ENCODE measurements around the gene ATP6V0A4.

Gene ATP6V0A4

DNA sequence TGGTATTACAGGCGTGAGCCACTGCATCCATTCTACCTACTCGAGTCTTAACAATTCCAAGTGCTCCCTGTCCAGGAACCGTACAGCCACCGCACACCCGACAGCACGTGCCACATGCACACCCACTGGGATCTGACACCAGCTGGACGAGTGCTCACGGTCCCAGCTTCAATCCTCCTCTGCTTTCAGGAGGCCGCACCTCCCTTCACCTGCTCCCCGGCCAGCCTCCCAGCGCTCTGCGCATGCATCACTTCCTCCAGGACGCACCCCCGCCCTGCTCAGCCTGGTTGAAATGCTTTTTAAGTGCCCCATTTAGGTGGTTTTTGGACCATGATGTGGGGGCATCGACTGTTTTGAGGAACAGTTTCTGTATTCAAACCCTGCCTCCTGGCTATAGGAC, 47.5 kb downstream of the ATP6V0A4 start:
- Histone ChIP-seq H3K4me3 (ENCODE audit: low read depth in 1 of 2, low read length in 1 of 2) (no peak overlapping the region), H3K4me1 (ENCODE audit: control insufficient read depth in 1 of 2, insufficient read depth in 1 of 2, low read depth in 1 of 2, low read length in 1 of 2) (no peaks in the 10 kb centered on the region), H3K27ac (no peak overlapping the region), H3K36me3 (no peaks in the 10 kb centered on the region), H3K27me3 (peaks cover 8% of the 10 kb centered on the region), H3K9me3 (no peaks in the 10 kb centered on the region)
- TF ChIP-seq, protein P1, sequence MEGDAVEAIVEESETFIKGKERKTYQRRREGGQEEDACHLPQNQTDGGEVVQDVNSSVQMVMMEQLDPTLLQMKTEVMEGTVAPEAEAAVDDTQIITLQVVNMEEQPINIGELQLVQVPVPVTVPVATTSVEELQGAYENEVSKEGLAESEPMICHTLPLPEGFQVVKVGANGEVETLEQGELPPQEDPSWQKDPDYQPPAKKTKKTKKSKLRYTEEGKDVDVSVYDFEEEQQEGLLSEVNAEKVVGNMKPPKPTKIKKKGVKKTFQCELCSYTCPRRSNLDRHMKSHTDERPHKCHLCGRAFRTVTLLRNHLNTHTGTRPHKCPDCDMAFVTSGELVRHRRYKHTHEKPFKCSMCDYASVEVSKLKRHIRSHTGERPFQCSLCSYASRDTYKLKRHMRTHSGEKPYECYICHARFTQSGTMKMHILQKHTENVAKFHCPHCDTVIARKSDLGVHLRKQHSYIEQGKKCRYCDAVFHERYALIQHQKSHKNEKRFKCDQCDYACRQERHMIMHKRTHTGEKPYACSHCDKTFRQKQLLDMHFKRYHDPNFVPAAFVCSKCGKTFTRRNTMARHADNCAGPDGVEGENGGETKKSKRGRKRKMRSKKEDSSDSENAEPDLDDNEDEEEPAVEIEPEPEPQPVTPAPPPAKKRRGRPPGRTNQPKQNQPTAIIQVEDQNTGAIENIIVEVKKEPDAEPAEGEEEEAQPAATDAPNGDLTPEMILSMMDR (IDR thresholded peaks at IDR 0.05): no peak

DNA sequence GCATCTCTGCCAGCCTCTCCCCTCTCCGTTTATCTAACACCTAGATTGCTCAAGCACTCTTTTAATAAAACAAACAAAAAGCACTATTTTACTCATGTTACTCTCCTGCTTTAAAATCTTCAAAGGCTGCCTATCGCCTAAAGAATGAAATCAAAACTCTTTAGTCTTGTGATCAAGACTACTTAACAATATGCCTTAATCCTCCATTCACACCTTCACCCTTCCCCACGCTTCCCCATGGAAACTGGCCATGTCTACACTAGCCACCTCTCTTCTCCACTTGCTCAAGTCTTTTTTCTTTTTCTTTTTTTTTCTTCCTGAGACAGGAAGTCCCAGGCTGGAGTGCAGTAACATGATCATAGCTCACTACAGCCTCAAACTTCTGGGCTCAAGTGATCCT, 48.0 kb downstream of the ATP6V0A4 start:
- no peak overlapping the region for H3K4me3 ChIP-seq (ENCODE audit: low read depth in 1 of 2, low read length in 1 of 2)
- H3K9me3 ChIP-seq: no peaks in the 10 kb centered on the region
- TF ChIP-seq, protein P1 (IDR thresholded peaks at IDR 0.05): no peak
- H3K27me3 ChIP-seq: peaks cover 8% of the 10 kb centered on the region
- no peak overlapping the region for H3K27ac ChIP-seq
- no peaks in the 10 kb centered on the region for H3K4me1 ChIP-seq (ENCODE audit: control insufficient read depth in 1 of 2, insufficient read depth in 1 of 2, low read depth in 1 of 2, low read length in 1 of 2)
- H3K36me3 ChIP-seq: no peaks in the 10 kb centered on the region

DNA sequence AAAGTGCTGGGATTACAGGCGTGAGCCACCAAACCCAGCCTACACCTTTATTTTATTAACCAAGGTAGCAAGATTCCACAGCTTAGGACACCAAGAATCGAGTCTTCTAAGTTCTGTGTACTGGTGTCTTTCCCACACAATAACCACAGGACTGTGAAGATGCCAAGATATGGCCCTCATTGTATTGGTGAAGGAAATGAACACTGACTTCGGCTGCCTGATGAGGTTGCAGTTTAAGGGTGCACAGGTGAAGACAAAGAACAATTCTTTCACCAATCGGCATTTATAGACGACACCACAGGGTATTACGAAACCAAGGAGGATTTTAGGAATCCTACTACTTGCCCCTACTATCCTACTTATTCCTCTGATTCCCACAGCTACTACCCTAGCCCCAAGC, 49.3 kb downstream of the ATP6V0A4 start:
- no peaks in the 10 kb centered on the region for H3K9me3 ChIP-seq
- TF ChIP-seq, protein P1 (IDR thresholded peaks at IDR 0.05): no peak
- no peak overlapping the region for H3K4me3 ChIP-seq (ENCODE audit: low read depth in 1 of 2, low read length in 1 of 2)
- peaks cover 8% of the 10 kb centered on the region for H3K27me3 ChIP-seq
- no peaks in the 10 kb centered on the region for H3K36me3 ChIP-seq
- H3K4me1 ChIP-seq (ENCODE audit: control insufficient read depth in 1 of 2, insufficient read depth in 1 of 2, low read depth in 1 of 2, low read length in 1 of 2): no peaks in the 10 kb centered on the region
- H3K27ac ChIP-seq: no peak overlapping the region

DNA sequence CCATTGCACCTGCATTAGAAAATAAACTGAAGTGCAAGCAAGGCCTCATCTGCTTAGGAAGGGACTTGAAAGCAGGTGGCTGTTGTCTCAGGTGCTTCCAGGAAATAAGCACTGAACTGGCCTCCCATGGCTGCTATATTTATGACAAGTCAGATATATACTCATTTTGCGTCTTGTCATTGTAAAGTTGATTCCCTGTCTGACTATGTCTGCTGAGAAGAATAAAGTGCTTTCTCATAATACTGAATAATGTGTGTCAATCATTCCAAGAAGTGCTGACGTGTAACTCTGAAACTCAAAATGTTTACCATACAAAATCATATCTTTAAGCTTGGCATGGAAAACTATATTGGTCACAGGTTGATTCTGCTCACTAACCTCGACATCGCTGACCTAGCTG, 51.9 kb downstream of the ATP6V0A4 start:
- TF ChIP-seq, protein P1 (IDR thresholded peaks at IDR 0.05): no peak
- no peaks in the 10 kb centered on the region for H3K4me1 ChIP-seq (ENCODE audit: control insufficient read depth in 1 of 2, insufficient read depth in 1 of 2, low read depth in 1 of 2, low read length in 1 of 2)
- H3K36me3 ChIP-seq: no peaks in the 10 kb centered on the region
- H3K4me3 ChIP-seq (ENCODE audit: low read depth in 1 of 2, low read length in 1 of 2): no peak overlapping the region
- H3K27me3 ChIP-seq: no peaks in the 10 kb centered on the region
- no peak overlapping the region for H3K27ac ChIP-seq
- H3K9me3 ChIP-seq: no peaks in the 10 kb centered on the region

DNA sequence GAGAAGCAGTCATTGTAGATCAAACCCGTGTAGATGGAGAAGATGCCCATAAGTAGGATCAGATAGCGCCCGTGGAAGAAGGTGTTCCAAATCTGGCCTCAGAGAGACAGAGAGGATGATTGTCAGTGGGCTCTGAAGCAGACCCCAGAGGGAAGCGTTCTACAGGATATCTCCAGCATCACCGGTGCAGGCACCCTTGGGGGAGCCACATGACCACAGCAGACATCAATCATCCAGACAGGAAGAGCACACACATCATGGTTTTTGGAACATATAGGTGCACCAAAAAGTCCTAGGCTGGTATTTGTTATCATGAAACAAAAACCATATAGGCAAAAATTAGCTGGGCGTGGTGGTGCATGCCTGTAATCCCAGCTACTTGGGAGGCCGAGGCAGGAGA, 52.8 kb downstream of the ATP6V0A4 start:
- Histone ChIP-seq H3K9me3 (no peaks in the 10 kb centered on the region), H3K27me3 (no peaks in the 10 kb centered on the region), H3K4me1 (ENCODE audit: control insufficient read depth in 1 of 2, insufficient read depth in 1 of 2, low read depth in 1 of 2, low read length in 1 of 2) (no peaks in the 10 kb centered on the region), H3K4me3 (ENCODE audit: low read depth in 1 of 2, low read length in 1 of 2) (no peak overlapping the region), H3K36me3 (no peaks in the 10 kb centered on the region), H3K27ac (no peak overlapping the region)
- TF ChIP-seq, protein P1 (IDR thresholded peaks at IDR 0.05): no peak

DNA sequence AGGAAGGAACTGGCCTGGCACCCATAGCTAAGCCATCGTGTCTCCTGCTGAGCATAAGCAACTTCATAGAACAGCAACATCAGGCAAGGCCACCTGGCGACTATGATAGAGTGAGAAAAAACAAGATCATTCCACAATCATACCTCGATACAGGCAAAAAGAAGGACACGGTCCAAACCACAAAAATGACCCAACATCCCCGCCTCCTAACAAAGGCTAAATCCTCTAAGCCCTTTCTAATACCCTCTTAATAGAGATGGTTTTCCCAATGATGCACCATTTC, 56.6 kb downstream of the ATP6V0A4 start:
- Histone ChIP-seq H3K27ac (no peak overlapping the region), H3K27me3 (no peaks in the 10 kb centered on the region), H3K36me3 (no peaks in the 10 kb centered on the region), H3K9me3 (no peaks in the 10 kb centered on the region), H3K4me1 (ENCODE audit: control insufficient read depth in 1 of 2, insufficient read depth in 1 of 2, low read depth in 1 of 2, low read length in 1 of 2) (no peaks in the 10 kb centered on the region), H3K4me3 (ENCODE audit: low read depth in 1 of 2, low read length in 1 of 2) (no peak overlapping the region)
- TF ChIP-seq, protein P1 (IDR thresholded peaks at IDR 0.05): no peak

Data from neutrophil (primary cell).